ENCODE data around the gene KRTAP9-8.
"Not testable (repeated sequence)": the region's sequence is repeated elsewhere in the genome, so short reads cannot be mapped to it uniquely, and the experiment has no call there.

DNA sequence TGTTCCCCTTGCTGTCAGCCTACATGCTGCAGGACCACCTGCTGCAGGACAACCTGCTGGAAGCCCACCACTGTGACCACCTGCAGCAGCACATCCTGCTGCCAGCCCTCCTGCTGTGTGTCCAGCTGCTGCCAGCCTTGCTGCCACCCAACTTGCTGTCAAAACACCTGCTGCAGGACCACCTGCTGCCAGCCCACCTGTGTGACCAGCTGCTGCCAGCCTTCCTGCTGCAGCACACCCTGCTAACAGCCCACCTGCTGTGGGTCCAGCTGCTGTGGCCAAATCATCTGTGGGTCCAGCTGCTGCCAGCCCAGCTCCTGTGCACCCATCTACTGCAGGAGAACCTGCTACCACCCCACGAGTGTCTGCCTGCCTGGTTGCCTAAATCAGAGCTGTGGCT is 33.5 kb downstream of the KRTAP9-8 start:
- TF ChIP-seq, protein P1, sequence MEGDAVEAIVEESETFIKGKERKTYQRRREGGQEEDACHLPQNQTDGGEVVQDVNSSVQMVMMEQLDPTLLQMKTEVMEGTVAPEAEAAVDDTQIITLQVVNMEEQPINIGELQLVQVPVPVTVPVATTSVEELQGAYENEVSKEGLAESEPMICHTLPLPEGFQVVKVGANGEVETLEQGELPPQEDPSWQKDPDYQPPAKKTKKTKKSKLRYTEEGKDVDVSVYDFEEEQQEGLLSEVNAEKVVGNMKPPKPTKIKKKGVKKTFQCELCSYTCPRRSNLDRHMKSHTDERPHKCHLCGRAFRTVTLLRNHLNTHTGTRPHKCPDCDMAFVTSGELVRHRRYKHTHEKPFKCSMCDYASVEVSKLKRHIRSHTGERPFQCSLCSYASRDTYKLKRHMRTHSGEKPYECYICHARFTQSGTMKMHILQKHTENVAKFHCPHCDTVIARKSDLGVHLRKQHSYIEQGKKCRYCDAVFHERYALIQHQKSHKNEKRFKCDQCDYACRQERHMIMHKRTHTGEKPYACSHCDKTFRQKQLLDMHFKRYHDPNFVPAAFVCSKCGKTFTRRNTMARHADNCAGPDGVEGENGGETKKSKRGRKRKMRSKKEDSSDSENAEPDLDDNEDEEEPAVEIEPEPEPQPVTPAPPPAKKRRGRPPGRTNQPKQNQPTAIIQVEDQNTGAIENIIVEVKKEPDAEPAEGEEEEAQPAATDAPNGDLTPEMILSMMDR (IDR thresholded peaks at IDR 0.05; ENCODE audit: control extremely low read depth in 1 of 3, insufficient read depth in 1 of 3, low read depth in 1 of 3, low read length in 3 of 3), result not testable (repeated sequence)
- TF ChIP-seq CHD2 (IDR thresholded peaks at IDR 0.05; ENCODE audit: low read length); KDM1A (IDR thresholded peaks at IDR 0.05; ENCODE audit: borderline replicate concordance, low read length); NRF1 (IDR thresholded peaks at IDR 0.05; ENCODE audit: low read depth, low read length); EZH2 (IDR thresholded peaks at IDR 0.05; ENCODE audit: low read depth, low read length, severe bottlenecking); GTF2F1 (IDR thresholded peaks at IDR 0.05; ENCODE audit: borderline replicate concordance, low read depth, low read length); JUND (IDR thresholded peaks at IDR 0.05; ENCODE audit: low read length): not testable (repeated sequence)

Measured in H1 (cell line).